HG03280 (cell line): ENCODE data around the gene MAP2K5.

Experiments
- ATAC-seq: cut with Tn5 transposase; IDR thresholded peaks from one replicate; pipeline ENCODE4 v1.9.1; 2021; ENCODE audit warnings: mild to moderate bottlenecking, moderate library complexity; ENCODE audit not compliant: unreplicated experiment

The MAP2K5 gene

DNA sequence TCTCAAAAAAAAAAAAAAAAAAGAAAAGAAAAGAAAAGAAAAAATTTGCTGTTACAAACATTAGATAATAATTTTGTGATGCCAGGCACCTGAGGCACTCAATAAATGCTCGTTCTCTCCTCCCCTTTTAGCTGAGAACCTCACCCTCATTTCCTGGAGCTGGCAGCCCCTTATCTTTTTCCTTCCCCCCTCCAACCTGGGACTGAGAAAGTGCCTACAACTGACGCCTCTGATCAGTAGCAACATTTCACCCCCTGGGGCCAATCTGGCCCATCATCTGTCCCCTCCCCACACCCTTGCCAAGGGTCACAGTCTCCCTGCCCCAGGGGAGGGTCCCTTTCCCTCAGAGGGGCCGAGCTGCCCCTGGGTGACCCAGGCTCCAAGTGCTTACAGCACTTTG, 309.9 kb downstream of the MAP2K5 start:
- no peak for ATAC-seq

DNA sequence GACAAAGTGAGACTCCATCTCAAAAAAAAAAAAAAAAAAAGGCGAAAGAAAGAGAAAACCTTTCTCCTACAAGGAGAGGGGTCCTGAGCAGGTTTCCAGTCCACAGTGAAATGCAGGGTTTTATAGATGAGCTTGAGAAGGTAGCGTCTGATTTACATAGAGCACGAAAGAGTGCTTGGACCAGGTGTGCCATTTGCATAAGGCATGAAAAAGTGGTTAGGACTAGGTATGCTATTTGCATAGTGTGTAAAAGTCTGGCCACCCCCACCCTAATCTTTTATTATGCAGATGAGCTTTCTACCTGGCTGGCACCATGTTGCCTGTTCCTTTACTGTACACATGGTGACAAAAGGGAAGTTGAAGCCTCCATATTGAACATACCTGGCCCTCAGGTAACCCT, 311.0 kb downstream of the MAP2K5 start:
- no peak for ATAC-seq

DNA sequence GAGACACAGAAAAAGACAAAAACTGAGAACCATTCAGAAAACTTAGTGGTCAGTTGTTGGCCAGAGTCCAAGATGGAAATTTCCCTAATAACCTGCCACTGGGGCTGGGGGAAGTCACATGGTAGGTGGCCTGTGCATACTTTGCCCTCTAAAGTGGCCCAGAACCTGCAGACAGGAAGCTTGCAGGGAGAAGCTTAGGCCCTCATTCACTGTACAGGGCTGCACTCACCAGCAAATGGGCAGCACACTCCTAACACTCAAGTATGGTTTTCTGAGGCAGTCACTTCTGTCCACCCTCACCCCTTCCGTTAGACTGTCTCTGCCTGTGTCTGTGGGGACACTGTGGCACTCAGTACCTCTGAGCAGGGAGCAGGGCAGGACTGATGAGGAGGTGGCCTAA, 311.9 kb downstream of the MAP2K5 start:
- no peak for ATAC-seq

DNA sequence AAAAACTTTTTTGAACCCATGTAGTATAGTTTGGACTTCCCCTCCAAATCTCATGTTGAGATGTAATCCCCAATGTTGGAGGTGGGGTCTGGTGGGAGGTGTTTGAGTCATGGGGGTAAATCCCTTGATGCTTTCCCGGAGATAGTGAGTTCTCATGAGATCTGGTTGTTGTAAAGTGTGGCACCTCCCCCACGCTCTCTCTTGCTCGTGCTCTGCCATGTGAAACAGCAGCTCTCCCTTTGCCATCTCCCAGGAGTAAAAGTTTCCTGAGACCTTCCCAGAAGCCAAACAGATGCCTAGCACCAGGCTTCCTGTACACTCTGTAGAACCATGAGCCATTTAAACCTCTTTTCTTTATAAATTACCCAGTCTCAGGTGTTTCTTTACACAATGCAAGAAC, 313.3 kb downstream of the MAP2K5 start:
- no peak for ATAC-seq
